ENCODE results near the gene ARHGAP9. TPM values are rescaled to one million over a fixed set of nuclear protein-coding genes. Genes with fewer than 3 reads are reported as not detected.
A peak's percentile ranks its signal among the peaks of the same experiment; 100 is the strongest.
"Not testable (repeated sequence)": the region's sequence is repeated elsewhere in the genome, so short reads cannot be mapped to it uniquely, and the experiment has no call there.

The ARHGAP9 gene
- total and polyA plus RNA-seq, 8 donors, result 0.39 to 11.7 (median 4.9) TPM

DNA sequence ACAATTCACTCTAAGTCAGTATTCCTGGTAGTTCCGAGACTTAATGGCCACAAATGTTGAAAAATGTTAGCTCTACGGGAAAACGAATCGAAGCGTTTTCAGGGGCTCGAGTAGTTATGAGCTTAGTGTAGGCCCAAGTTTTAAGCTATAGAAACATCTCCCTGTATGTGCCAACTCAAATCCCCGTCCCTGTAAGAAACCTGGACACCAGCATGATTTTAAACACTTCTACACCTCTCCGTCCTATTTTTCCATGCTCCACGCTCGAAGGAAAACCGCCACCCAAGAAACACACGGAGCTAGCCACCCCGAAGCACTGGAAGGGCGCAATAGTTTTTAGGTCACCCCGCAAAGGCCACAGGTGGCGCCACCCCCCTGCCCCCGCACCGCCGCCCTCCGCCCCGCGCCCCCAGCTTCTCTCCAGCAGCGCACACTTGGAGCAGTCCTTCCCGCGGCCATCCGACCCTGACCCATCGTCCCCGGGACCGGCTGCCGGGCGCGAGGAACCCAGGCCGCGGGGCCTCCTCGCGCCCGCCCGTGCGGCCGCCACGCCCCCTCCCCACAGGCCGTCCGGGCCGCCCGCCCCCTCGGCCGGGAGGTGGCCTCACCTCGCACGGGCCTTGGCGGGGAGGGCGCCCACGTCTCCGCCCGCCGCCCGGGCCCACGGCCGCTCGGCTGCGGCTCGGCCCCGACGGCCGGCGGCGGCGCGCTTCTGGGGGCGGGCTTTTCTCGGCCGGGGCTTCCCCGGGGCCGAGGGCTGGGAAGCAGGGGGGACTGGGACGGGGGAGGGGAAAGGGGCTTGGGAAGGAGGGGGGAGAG lies 49.3 kb downstream of the ARHGAP9 start:
- WGBS, 2 donors, result 0 to 1% methylated on average over 41 to 74 of the region's 74 CpGs
- Histone ChIP-seq H3K9me3 (no peaks in the 10 kb centered on the region), H3K36me3 (no peaks in the 10 kb centered on the region), H3K27me3 (no peaks in the 10 kb centered on the region), H3K27ac (peak overlapping the region; percentile 67 to 96 (median 87)), H3K4me3 (peak overlapping the region; percentile 28 to 68 (median 54)), H3K4me1 (peaks cover 0 to 7% (median 6%) of the 10 kb centered on the region in 3 donors)
- ATAC-seq (peak; percentile 67 to 74 (median 70)), FAIRE-seq (no peak), DNase-seq (peak in 4 of 6 donors; percentile 55 to 77 (median 69))
- TF ChIP-seq, protein P1, sequence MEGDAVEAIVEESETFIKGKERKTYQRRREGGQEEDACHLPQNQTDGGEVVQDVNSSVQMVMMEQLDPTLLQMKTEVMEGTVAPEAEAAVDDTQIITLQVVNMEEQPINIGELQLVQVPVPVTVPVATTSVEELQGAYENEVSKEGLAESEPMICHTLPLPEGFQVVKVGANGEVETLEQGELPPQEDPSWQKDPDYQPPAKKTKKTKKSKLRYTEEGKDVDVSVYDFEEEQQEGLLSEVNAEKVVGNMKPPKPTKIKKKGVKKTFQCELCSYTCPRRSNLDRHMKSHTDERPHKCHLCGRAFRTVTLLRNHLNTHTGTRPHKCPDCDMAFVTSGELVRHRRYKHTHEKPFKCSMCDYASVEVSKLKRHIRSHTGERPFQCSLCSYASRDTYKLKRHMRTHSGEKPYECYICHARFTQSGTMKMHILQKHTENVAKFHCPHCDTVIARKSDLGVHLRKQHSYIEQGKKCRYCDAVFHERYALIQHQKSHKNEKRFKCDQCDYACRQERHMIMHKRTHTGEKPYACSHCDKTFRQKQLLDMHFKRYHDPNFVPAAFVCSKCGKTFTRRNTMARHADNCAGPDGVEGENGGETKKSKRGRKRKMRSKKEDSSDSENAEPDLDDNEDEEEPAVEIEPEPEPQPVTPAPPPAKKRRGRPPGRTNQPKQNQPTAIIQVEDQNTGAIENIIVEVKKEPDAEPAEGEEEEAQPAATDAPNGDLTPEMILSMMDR (IDR thresholded peaks at IDR 0.05), result no peak
- intact Hi-C loops (cut with DNase I), result no loop called here

DNA sequence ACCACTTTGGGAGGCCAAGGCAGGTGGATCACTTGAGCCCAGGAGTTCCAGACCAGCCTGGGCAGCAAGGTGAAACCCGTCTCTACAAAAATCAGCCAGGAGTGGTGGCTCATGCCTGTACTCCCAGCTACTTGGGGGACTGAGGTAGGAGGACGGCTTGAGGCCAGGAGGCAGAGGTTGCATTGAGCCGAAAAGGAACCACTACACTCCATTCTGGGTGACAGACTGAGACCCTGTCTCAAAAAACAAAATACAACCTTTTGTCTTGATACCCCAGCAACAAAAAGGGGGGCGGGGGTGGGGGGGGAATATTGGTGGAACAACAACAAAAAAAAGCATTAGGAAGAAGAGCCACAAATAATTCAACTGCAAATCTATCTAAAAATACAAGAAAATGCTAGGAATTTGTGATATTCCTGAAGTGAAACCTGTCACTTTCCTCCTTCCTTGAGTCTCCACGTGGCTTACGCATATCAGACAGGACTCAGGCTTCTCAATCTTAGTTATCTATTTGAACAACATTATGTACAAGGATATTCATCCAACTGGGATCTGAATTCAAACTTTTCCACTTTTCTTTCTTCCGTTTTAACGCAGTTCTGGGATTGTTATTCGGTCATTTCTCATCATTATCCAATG lies 50.1 kb downstream of the ARHGAP9 start:
- no peak for FAIRE-seq
- no peak for ATAC-seq
- WGBS, 2 donors, result 28 to 29% methylated on average over 9 of the region's 9 CpGs
- Histone ChIP-seq H3K27me3 (no peaks in the 10 kb centered on the region), H3K9me3 (no peaks in the 10 kb centered on the region), H3K27ac (peak overlapping the region; percentile 67 to 96 (median 87)), H3K4me3 (peak overlapping the region; percentile 28 to 68 (median 54)), H3K4me1 (peaks cover 0 to 7% (median 6%) of the 10 kb centered on the region in 3 donors), H3K36me3 (no peaks in the 10 kb centered on the region)
- TF ChIP-seq, protein P1 (IDR thresholded peaks at IDR 0.05), result no peak
- no peak for DNase-seq
- intact Hi-C loops (cut with DNase I), result no loop called here

DNA sequence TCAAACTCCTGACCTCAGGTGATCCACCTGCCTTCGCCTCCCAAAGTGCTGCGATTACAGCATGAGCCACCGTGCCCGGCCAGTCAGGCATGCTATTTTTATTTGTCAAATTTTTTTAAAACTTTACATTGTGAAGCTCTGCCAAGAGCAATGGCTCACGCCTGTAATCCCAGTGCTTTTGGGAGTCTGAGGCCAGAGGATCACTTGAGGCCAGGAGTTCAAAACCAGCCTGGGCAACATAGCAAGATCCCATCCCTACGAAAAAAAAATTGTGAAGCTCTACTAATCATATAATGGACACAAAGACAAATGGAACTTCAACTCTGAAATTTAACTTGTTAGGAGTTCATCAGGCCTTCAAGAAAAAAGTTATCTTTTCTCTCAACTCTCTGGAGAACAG lies 50.7 kb downstream of the ARHGAP9 start:
- H3K27me3 ChIP-seq, result no peaks in the 10 kb centered on the region
- FAIRE-seq (no peak), ATAC-seq (no peak), DNase-seq (no peak)
- H3K36me3 ChIP-seq, result no peaks in the 10 kb centered on the region
- intact Hi-C loops (cut with DNase I), result no loop called here
- no peaks in the 10 kb centered on the region for H3K9me3 ChIP-seq
- peak overlapping the region in 1 of 4 donors; percentile 68 for H3K4me3 ChIP-seq
- no peak overlapping the region for H3K27ac ChIP-seq
- H3K4me1 ChIP-seq, result peaks cover 0 to 7% (median 6%) of the 10 kb centered on the region in 3 donors
- TF ChIP-seq, protein P1 (IDR thresholded peaks at IDR 0.05), result no peak
- 66 to 74% methylated on average over 6 of the region's 6 CpGs for WGBS, 2 donors

DNA sequence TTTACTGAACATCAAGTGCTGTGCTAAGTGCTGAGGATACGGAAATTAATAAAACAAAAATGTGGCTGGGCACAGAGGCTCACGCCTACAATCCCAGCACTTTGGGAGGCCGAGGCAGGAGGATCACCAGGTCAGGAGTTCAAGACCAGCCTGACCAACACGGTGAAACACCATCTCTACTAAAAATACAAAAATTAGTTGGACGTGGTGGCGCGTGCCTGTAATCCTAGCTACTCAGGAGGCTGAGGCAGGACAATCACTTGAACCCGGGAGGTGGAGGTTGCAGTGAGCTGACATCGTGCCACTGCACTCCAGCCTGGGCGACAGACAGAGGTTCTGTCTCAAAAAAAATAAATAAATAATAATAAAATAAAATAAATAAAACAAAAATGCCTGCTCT lies 52.7 kb downstream of the ARHGAP9 start:
- 95 to 97% methylated on average over 10 of the region's 10 CpGs for WGBS, 2 donors
- DNase-seq; intact Hi-C loops (cut with DNase I); H3K36me3 ChIP-seq; H3K9me3 ChIP-seq; H3K4me1 ChIP-seq; H3K27me3 ChIP-seq; FAIRE-seq; ATAC-seq; H3K4me3 ChIP-seq; H3K27ac ChIP-seq: not testable (repeated sequence)

Small RNA genes within 50 kb of the gene (microRNA-seq; reads per million reads assigned to microRNA genes)
- 0.77 to 2.4 reads per million in 2 donors for gene MIR616
- 0 reads per million in 2 donors for gene MIR6758

Other genes with a start within 250 kb of the ARHGAP9 start
- 1 to 10 TPM in 2 of 6 donors, under 1 TPM in 4; 0.46 to 2.1 (median 0.76) TPM for gene STAC3, start 228.7 kb downstream of the ARHGAP9 start, total RNA-seq
- 1 to 10 TPM; 2.5 to 3.0 TPM for gene STAC3, start 228.7 kb downstream of the ARHGAP9 start, polyA plus RNA-seq
- 10 to 100 TPM; 22.9 to 39.8 (median 25.5) TPM for gene R3HDM2, start 48.8 kb downstream of the ARHGAP9 start, total RNA-seq
- gene R3HDM2, start 48.8 kb downstream of the ARHGAP9 start, polyA plus RNA-seq, result 10 to 100 TPM; 14.5 to 16.8 TPM
- gene INHBC, start 45.1 kb downstream of the ARHGAP9 start, total RNA-seq, result under 1 TPM in 2 of 6 donors, not detected in 4; 0.09 TPM
- gene INHBC, start 45.1 kb downstream of the ARHGAP9 start, polyA plus RNA-seq, result not detected
- 10 to 100 TPM in 1 of 6 donors, under 1 TPM in 1, not detected in 4; 0.24 to 17.8 TPM for gene INHBE, start 24.6 kb downstream of the ARHGAP9 start, total RNA-seq
- under 1 TPM in 1 of 2 donors, not detected in 1; 0.05 TPM for gene INHBE, start 24.6 kb downstream of the ARHGAP9 start, polyA plus RNA-seq
- 1 to 10 TPM in 1 of 6 donors, under 1 TPM in 3, not detected in 2; 0.06 to 2.2 (median 0.79) TPM for gene GLI1, start 20.1 kb downstream of the ARHGAP9 start, total RNA-seq
- under 1 TPM; 0.19 TPM for gene GLI1, start 20.1 kb downstream of the ARHGAP9 start, polyA plus RNA-seq
- 100 to 1,000 TPM in 1 of 6 donors, 10 to 100 TPM in 5; 33.4 to 210 (median 80.7) TPM for gene MARS1, start 8.2 kb upstream of the ARHGAP9 start, total RNA-seq
- 10 to 100 TPM; 87.5 to 90.6 TPM for gene MARS1, start 8.2 kb upstream of the ARHGAP9 start, polyA plus RNA-seq
- 10 to 100 TPM in 2 of 6 donors, 1 to 10 TPM in 4; 8.5 to 45.9 (median 9.0) TPM for gene DDIT3, start 40.6 kb upstream of the ARHGAP9 start, total RNA-seq
- gene DDIT3, start 40.6 kb upstream of the ARHGAP9 start, polyA plus RNA-seq, result 10 to 100 TPM; 27.5 to 52.7 TPM
- gene MBD6, start 43.0 kb upstream of the ARHGAP9 start, total RNA-seq, result 10 to 100 TPM; 37.4 to 66.1 (median 46.1) TPM
- gene MBD6, start 43.0 kb upstream of the ARHGAP9 start, polyA plus RNA-seq, result 10 to 100 TPM; 62.9 to 87.1 TPM
- gene DCTN2, start 67.3 kb upstream of the ARHGAP9 start, total RNA-seq, result 10 to 100 TPM; 54.9 to 66.2 (median 63.5) TPM
- 100 to 1,000 TPM in 1 of 2 donors, 10 to 100 TPM in 1; 73.7 to 117 TPM for gene DCTN2, start 67.3 kb upstream of the ARHGAP9 start, polyA plus RNA-seq
- under 1 TPM; 0.25 to 0.95 (median 0.47) TPM for gene KIF5A, start 70.2 kb upstream of the ARHGAP9 start, total RNA-seq
- 1 to 10 TPM in 1 of 2 donors, under 1 TPM in 1; 0.76 to 2.9 TPM for gene KIF5A, start 70.2 kb upstream of the ARHGAP9 start, polyA plus RNA-seq
- gene PIP4K2C, start 111.3 kb upstream of the ARHGAP9 start, total RNA-seq, result 10 to 100 TPM; 11.3 to 17.0 (median 15.4) TPM
- 10 to 100 TPM in 1 of 2 donors, 1 to 10 TPM in 1; 5.3 to 15.9 TPM for gene PIP4K2C, start 111.3 kb upstream of the ARHGAP9 start, polyA plus RNA-seq
- gene DTX3, start 125.0 kb upstream of the ARHGAP9 start, total RNA-seq, result 10 to 100 TPM in 4 of 6 donors, 1 to 10 TPM in 2; 9.0 to 22.9 (median 12.1) TPM
- gene DTX3, start 125.0 kb upstream of the ARHGAP9 start, polyA plus RNA-seq, result 10 to 100 TPM; 36.6 to 71.7 TPM
- 1 to 10 TPM; 1.8 to 7.0 (median 3.3) TPM for gene ARHGEF25, start 131.6 kb upstream of the ARHGAP9 start, total RNA-seq
- gene ARHGEF25, start 131.6 kb upstream of the ARHGAP9 start, polyA plus RNA-seq, result 10 to 100 TPM; 16.5 to 22.1 TPM
- under 1 TPM in 5 of 6 donors, not detected in 1; 0.04 to 0.78 (median 0.24) TPM for gene B4GALNT1, start 153.3 kb upstream of the ARHGAP9 start, total RNA-seq
- gene B4GALNT1, start 153.3 kb upstream of the ARHGAP9 start, polyA plus RNA-seq, result 1 to 10 TPM in 1 of 2 donors, under 1 TPM in 1; 0.61 to 1.1 TPM
- 100 to 1,000 TPM; 177 to 254 (median 196) TPM for gene OS9, start 214.3 kb upstream of the ARHGAP9 start, total RNA-seq
- 100 to 1,000 TPM; 177 to 192 TPM for gene OS9, start 214.3 kb upstream of the ARHGAP9 start, polyA plus RNA-seq